GM18507 (cell line): ENCODE data around the gene PGA4.
"Not testable (repeated sequence)": the region's sequence is repeated elsewhere in the genome, so short reads cannot be mapped to it uniquely, and the experiment has no call there.

Experiments used
- DNase-seq: peaks from one replicate; pipeline ENCODE4 v3.0.0; 2011; ENCODE audit warnings: low read depth; ENCODE audit not compliant: insufficient read length; ENCODE audit errors: extremely low spot score
- FAIRE-seq: peaks from 2 replicates; lab custom pipeline; 2011; peaks lifted over from hg19 to GRCh38; lab: Jason Lieb, UNC

PGA4 gene

GRCh38 chr11:61202950-61203746 is 19.0 kb upstream of the PGA4 start, which contains the start of gene PGA3:
Gene PGA3, plus strand, starts transcription at chr11:61203515. Its CDS starts 50 bp downstream, at chr11:61203565.
- DNase-seq, FAIRE-seq: not testable (repeated sequence)

GRCh38 chr11:61203873-61204272 is 18.3 kb upstream of the PGA4 start:
- DNase-seq, FAIRE-seq: not testable (repeated sequence)

- FAIRE-seq, DNase-seq: not testable (repeated sequence)
These were observed 17.6 kb upstream of the PGA4 start for GRCh38 chr11:61204502-61205059.

GRCh38 chr11:61207636-61208310 is 14.4 kb upstream of the PGA4 start:
- FAIRE-seq: not testable (repeated sequence)

GRCh38 chr11:61210629-61211028 is 11.5 kb upstream of the PGA4 start:
- FAIRE-seq, DNase-seq: not testable (repeated sequence)

More at GRCh38 chr11:61207636-61208310, 14.4 kb upstream of the PGA4 start:
- DNase-seq: not testable (repeated sequence)

- not testable (repeated sequence) for FAIRE-seq, DNase-seq
These were observed 10.7 kb upstream of the PGA4 start for GRCh38 chr11:61211327-61211952.

- DNase-seq: not testable (repeated sequence)
These were observed 9.9 kb upstream of the PGA4 start for GRCh38 chr11:61212202-61212601.

GRCh38 chr11:61213711-61214324 is 8.3 kb upstream of the PGA4 start:
- not testable (repeated sequence) for DNase-seq, FAIRE-seq

More at GRCh38 chr11:61212202-61212601, 9.9 kb upstream of the PGA4 start:
- not testable (repeated sequence) for FAIRE-seq

- peak; percentile 53 for FAIRE-seq
- DNase-seq: not testable (repeated sequence)
These were observed 3.8 kb upstream of the PGA4 start for GRCh38 chr11:61218306-61218705.

- not testable (repeated sequence) for FAIRE-seq, DNase-seq
These were observed 3.1 kb upstream of the PGA4 start for GRCh38 chr11:61219016-61219415.

GRCh38 chr11:61222692-61223091 is 545 bp downstream of the PGA4 start:
- not testable (repeated sequence) for DNase-seq, FAIRE-seq

GRCh38 chr11:61226457-61227137 is 4.5 kb downstream of the PGA4 start:
- not testable (repeated sequence) for DNase-seq, FAIRE-seq

- DNase-seq, FAIRE-seq: not testable (repeated sequence)
These were observed 7.3 kb downstream of the PGA4 start for GRCh38 chr11:61229458-61229857.

GRCh38 chr11:61231033-61231432 is 8.9 kb downstream of the PGA4 start:
- FAIRE-seq, DNase-seq: not testable (repeated sequence)

- FAIRE-seq, DNase-seq: not testable (repeated sequence)
These were observed 9.4 kb downstream of the PGA4 start for GRCh38 chr11:61231585-61231984.

- DNase-seq, FAIRE-seq: not testable (repeated sequence)
These were observed 10.5 kb downstream of the PGA4 start for GRCh38 chr11:61232548-61233145.

- not testable (repeated sequence) for DNase-seq, FAIRE-seq
These were observed 15.0 kb downstream of the PGA4 start for GRCh38 chr11:61237130-61237529.

GRCh38 chr11:61240288-61240687 is 18.1 kb downstream of the PGA4 start:
- DNase-seq, FAIRE-seq: not testable (repeated sequence)
